T-helper 1 cell (primary cell): ENCODE data around the gene MCTP2.
"Not testable (repeated sequence)": the region's sequence is repeated elsewhere in the genome, so short reads cannot be mapped to it uniquely, and the experiment has no call there.

Experiments
- DNase-seq, 5 donors: peaks; one replicate each; pipeline ENCODE4 v3.0.0-alpha.2; 2012 to 2020

Gene MCTP2

DNA sequence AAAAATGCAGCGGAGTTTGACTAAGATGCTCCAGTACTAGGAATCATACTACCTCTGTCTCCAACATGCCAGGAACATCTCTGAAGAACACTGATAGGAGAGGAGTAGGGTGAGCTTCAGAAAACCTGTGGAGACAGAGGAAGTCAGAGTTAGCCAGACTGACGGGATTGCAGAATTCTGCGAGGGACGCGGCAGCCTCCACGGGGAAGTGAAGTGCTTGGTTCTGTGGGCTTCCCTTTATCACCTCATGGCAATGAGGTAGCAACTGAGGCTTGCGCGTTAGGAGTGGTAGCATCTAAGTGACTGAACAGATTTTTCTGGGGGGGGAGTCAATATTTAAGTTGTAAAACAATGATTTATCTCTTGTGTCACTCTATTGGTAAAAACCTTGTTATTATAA is 226.3 kb downstream of the MCTP2 start:
- no peak for DNase-seq

DNA sequence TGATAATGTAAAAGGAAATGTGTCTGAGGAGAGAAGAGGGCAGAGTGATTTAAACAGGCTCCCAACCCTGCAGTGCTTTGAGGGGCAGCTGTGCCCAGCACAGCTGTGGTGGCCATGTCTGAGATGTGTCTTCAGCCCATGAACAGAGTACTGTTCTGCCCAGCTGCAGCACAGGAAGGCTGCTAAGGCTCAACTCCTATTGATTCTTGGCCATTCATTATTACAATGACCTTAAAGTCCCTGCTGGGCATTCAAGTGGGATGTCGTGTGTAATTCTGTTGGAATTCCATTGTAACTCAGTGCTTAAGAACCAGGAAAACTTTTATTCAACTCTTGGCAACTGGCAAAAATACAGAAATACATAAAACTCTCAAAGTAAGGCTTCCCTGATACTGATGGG is 229.3 kb downstream of the MCTP2 start:
- DNase-seq = no peak

DNA sequence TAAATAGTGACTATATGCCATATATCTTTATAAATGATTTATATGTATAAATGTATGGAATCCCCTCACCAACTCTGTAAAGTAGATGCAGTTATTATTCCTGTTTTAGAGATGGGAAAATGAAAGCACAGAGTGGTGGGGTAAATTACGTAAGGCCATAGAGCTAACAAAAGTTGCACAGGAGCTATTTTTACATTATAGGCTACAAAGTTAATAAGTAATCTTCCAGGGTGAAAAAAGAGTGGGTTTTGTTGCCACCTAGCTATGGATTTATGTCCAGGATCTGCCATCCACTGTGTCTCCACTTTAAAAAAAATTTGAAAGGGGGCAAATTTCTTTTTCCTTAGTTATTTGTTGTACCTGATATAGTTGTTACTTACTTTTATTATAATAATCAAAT is 235.7 kb downstream of the MCTP2 start:
- DNase-seq = no peak

DNA sequence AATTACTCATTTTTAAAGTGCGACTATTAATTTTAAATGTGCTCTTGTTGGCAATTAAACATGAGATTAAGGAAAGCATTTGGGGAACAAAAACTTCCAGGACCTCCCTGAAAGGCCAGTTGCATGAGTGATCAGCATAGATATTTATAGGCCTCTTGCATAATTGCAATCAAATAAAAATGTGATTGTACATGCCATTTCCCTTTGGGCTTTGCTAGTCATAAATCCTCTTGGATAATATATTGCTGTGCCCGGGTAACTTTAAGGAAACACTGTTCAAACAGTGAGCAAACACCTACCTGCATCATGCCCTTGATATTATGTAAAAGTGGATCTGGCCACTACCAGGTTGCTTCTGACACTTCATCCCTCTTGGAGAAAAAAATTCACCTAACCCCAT is 239.1 kb downstream of the MCTP2 start:
- no peak for DNase-seq

DNA sequence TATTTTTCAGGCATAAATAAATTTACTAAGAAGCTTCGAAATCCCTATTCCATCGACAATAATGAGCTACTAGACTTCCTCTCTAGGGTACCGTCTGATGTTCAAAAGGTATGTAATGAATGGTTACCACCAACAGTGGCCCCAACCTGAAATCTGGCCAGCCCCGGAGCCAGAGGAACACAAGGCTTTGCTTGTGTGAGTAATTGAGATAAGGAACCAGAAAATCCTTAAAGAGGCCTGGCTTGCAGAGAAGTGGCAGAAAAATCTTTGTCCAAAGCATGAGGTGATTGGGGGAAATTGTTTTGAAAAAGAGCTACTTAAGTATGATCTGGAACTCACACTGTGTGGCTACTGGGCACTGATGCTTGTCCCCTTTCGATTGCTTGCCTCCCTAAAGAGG is 245.3 kb downstream of the MCTP2 start:
- DNase-seq = no peak

DNA sequence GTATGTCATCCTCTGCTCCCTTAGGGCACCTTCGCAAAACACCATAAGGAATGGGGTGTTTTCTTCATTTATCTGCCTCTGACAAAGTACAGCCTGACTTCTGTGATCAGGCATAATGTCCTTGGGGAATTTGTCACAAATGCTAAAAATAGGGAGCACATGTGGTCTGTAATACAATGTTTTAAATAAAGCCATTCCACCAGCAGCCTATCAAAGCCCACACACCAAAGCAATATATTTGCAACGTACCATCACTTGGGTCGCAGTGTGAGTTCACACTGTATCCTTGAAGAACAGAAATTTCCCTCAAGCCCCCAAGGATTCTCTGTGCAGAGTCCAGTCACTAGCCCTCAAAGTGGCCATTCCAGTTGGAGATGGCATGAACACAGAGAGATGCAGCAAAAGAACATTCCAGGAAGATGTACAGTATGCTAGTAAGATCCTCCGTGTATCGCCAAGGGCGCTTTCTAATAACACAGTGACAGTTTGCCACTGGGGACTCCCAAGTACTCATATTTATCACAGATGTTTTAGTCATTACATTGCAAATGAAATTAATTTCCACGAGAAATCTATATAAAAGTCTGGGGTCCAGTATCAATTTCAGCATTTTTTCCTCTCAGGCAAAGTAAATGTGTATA is 246.7 kb downstream of the MCTP2 start:
- DNase-seq = no peak

DNA sequence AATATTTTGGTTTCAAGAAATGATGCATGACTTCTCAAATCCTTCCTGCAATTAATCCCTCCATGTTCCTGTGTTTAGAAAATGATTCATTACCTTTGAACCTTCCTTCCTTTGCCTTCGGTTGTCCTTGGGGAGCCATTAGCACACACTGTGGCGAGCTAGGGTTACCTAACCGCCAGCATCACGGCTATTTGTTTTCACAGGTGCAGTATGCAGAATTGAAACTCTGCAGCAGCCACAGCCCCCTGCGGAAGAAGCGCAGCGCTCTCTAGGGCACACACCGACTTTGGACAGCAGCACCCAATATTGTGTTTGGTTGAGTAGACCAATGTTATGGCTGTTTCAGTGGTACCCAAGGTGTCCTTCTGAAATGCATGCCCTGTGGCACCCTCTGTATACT is 247.4 kb downstream of the MCTP2 start:
- no peak for DNase-seq

DNA sequence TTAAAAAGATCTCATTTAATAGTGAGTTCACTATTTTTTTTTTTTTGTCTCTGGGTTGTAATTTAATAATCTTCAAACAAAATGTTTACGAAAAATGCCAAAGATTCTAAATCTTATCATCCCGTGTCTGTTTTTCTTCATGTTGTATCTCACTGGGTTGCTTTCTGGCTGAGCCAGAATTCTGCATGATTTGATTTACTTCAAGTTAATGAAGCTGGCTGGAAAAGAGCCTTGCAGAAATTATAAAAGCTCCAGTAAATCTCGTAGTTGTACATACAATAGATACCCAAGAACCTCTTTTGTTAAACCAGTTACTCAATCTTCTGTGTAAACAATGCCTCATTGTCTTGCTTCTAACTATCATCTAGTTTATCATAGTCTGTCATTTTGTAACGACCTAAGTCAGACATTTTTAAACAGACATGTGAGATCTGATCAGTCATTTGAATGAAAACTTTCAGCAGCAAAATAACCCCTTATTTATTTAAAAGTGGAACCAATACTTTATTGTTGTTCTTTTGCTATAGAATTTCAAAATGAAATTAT is 249.0 kb downstream of the MCTP2 start:
- no peak for DNase-seq

DNA sequence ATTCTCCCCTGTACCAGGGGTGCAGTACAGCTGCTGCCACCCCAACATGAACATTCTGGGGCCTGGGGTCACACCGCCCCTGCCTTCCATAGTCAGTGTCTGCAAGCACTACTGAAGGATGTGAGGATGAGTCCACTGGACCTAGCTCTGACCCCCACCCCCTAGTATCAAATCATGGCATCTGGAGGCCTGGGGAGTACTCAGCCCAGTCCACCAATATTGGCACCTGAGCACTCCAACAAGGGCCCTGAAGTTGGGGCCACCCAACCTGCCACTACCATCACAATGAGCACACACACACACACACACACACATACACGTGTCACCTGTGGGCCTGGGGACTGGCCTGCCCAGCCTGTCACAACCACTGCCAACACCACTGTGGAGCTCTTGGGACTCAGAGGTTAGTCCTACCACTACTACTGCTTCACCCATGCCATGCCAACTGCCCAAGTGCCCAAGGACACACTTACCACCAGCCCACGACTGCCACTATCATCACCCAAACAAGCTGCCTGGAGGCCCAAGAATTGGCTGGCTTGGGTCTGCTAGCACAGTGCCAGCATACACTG is 253.9 kb downstream of the MCTP2 start:
- DNase-seq = no peak

DNA sequence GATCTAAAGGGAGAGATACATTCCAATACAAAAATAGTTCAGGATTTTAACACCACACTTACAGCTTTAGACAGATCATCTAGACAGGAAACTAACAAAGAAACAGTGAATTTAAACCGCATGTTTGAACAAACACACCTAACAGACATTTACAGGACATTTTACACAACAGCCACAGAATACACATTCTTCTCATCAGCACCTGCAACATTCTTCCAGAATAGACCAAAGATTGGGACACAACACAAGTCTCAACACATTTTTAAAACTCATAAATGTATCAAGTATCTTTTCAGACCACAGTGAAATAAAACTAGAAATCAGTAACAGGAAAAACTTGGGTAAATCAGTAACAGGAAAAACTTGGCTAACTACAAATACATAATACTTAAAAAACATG is 256.3 kb downstream of the MCTP2 start:
- DNase-seq = no peak

DNA sequence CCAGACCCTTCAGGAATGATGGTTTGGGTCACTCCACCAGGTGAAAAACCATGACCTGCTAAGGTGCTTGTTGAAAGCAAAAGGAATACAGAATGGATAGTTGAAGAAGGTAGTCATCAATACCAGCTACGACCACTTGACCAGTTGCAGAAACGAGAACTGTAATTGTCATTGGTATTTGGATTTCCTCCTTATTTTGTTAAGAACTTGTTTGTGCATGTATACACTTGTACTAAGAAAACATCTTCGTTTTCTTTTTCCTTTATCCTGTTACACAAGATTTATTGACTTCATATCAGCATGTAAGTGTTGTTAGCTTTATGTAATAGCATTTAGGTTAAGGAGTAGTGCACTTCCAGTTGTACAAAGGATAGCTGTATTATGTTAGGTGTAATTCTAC is 261.8 kb downstream of the MCTP2 start:
- DNase-seq = no peak

DNA sequence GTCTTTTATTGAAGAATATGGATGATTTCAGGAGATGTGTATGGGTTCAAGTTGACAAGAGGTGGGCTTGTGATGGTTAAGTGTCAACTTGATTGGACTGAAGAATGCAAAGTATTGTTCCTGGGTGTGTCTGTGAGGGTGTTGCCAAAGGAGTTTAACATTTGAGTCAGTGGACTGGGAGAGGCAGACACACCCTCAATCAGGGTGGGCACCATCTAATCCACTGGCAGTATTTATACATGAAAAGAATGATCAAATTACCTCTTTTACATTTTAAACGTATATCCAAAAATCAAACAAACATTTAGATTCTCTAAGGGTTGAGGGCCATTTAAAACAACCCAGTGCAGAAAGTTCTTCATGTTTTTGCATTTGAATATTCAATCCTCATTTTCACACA is 262.2 kb downstream of the MCTP2 start:
- DNase-seq = not testable (repeated sequence)

DNA sequence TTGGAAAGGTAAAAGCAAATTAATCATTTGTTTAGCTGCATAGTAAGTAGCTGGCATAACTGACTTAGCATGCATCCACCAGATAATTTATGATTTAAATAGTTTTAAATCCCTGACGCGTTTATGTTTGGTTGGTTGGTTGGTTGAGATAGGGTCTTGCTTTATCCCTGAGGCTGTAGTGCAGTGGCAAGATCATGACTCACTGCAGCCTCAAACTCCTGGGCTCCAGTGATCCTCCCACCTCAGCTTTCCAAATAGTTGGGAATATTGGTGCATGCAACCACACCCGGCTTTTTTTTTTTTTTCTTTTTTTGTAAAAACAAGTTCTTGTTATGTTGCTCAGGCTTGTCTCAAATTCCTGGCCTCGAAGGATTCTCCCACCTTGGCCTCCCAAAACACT is 263.4 kb downstream of the MCTP2 start:
- DNase-seq = no peak

DNA sequence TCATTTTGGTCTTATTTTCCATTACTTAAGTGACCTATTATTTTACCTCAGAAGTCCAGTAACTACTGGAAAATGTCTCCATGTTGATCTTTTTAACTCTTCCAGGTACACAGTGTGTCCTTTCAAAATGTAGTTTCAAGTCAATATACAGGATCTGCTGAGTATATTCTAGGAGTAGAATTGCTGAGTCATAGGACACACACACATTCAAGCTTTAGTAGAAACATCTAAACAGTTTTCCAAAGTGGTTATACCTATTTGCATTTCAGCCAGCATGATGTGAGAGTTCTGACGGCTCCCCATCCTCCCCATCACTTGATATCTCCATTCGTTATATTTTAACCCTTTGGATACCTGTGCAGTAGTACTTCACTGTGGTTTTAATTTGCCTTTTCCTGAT is 271.9 kb downstream of the MCTP2 start:
- no peak for DNase-seq

DNA sequence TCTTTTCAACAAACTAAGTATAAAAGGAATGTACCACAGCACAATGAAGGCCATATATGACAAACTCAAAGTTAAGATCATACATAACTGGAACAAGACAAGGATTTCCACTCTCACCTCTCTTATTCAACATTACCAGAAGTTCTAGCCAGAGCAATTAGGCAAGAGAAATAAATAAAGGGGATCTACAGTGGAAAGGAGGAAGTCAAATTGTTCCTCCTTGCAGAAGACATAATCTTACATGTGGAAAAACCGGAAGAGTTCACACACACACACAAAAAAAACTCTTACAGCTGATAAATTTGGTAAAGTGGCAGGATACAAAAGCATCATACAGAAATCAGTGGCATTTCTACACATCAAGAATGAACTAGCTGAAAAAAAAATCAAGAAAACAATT is 277.9 kb downstream of the MCTP2 start:
- DNase-seq = no peak

DNA sequence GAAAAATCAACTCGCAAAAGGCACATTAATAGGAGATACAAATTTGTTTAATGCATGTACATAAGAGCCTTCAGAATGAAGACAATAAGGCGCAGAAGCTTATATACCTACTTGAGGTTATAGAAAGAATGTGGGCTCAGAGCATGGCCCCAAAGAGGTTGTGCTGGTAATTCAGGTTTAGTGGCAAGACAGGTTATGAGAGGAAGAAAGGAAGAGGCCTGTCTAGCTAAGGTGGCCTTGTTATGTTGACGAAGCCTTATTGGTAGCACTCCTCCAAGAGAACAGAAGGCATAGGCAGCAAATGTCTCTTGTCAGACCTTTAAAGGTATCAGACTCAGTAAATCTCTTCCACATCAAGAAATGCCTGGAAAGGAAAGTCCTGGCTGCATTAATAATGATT is 290.8 kb downstream of the MCTP2 start:
- no peak for DNase-seq

DNA sequence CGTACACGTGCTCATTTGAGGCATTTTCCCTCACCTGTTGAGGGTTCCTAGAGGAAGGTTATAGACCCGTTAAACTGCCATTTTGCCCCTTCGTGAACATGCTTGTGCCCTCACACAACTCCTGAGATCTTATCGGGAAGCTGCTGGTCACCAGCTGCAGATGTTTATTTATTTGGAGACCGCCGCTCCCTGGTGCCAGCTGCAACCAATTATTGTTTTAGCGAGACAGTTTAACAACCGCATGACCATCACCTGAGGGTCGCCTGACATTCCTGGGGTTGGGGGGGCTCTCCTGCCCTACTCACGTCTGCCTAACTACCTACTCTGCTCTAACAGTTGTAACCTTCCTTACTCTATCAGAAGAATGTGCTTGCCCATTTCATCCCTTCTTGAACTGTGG is 292.5 kb downstream of the MCTP2 start:
- no peak for DNase-seq

DNA sequence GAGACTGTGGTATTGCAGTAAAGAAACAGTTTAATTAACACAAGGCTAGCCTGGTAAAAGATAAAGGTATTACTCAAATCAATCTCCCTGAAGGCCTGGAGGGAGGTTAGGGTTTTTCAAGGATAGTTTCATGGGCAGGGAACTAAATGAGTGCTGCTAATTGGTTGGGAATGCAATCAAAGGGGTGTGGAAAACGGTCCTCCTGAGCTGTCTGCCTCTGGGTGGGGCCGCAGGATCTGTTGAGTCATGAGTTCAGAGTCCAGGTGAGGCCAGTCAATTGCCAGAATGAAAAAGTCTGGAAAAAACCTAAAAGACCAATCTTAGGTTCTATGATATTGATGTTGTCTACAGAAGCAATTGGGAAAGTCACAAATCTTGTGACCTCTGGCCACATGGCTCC is 293.2 kb downstream of the MCTP2 start:
- no peak for DNase-seq

DNA sequence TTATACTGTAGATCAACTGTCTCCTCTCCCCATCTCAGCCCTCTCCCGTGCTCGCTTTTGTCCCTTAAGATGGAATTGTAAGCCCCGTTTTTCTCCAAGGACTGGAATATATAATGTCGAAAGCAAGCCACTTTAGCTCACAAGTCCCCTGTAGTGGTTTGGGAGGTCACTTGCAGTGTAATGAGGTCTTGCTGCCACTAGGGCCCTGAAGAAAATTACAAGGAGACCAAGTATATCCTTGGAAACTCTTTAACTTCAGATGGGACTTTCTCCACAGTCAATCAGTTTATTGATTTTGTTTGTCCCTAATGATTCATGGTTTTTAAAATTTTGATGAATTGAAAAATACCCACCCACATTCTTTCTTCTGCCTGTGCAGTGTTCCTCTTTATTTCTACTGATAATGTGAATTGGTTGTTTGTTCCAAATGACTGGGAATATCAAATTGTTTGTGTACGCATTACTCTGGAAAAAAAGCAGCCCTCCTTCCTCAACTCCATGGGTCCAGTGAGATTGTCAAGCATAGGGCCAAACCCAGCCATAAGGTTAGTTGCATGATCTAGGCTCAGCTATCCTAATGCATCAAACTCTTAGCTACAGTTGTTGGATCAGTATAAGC is 294.8 kb downstream of the MCTP2 start:
- DNase-seq = no peak

DNA sequence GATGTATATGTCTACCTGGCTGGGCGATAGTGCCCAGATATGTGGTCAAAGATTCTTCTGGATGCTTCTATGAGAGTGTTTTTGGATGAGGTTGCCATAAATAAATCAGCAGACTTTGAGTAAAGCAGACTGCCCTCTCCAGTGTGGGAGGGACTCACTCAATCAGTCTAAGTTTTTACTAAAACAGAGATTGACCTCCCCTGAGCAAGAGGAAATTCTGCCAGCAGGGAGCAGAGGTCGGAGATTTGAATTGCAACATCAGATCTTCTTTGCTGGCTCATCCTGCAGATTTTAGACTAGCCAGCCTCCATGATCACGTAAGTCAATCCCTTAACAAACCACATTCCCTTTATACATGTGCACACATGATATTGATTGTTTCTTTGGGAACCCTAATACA is 300.9 kb downstream of the MCTP2 start:
- DNase-seq = no peak
